Measurements from ENCODE around the gene RPS27L.

DNA sequence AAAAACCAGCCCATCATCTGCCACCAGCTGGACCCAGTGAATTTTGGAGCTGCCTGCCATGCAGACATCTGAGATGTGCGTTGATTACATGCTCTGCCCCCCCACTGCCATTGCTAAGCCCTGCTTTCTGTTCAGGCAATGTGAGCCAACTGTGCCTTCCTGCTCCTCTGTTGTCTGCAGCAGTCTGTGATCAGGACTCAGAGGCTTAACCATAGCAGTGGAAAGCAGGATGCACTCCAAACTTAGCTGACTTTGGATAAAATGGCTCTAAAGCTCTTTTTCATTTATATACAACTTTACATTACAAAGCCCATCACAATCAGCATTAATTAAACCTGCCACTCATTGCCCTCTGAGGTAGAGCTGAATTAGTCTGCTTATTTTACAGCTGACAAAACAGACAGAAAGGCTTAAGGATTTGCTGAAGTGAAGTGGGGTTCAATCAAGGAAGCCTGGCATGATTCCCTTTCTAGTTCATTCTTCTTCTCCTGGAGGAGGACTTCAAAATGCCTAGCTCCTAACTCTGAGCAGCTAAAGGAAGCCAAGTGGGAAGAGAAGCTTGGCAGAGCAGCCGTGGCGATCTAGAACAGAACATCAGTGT is 15.7 kb upstream of the RPS27L start:
- TF ChIP-seq, protein P1, sequence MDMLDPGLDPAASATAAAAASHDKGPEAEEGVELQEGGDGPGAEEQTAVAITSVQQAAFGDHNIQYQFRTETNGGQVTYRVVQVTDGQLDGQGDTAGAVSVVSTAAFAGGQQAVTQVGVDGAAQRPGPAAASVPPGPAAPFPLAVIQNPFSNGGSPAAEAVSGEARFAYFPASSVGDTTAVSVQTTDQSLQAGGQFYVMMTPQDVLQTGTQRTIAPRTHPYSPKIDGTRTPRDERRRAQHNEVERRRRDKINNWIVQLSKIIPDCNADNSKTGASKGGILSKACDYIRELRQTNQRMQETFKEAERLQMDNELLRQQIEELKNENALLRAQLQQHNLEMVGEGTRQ (CRISPR knock-in tag; IDR thresholded peaks at IDR 0.05) = no peak
- TF ChIP-seq, protein P2, sequence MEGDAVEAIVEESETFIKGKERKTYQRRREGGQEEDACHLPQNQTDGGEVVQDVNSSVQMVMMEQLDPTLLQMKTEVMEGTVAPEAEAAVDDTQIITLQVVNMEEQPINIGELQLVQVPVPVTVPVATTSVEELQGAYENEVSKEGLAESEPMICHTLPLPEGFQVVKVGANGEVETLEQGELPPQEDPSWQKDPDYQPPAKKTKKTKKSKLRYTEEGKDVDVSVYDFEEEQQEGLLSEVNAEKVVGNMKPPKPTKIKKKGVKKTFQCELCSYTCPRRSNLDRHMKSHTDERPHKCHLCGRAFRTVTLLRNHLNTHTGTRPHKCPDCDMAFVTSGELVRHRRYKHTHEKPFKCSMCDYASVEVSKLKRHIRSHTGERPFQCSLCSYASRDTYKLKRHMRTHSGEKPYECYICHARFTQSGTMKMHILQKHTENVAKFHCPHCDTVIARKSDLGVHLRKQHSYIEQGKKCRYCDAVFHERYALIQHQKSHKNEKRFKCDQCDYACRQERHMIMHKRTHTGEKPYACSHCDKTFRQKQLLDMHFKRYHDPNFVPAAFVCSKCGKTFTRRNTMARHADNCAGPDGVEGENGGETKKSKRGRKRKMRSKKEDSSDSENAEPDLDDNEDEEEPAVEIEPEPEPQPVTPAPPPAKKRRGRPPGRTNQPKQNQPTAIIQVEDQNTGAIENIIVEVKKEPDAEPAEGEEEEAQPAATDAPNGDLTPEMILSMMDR (IDR thresholded peaks at IDR 0.05) = no peak
- TF ChIP-seq ZNF416 (CRISPR knock-in tag; IDR thresholded peaks at IDR 0.05) = no peak
- TF ChIP-seq, protein P3, sequence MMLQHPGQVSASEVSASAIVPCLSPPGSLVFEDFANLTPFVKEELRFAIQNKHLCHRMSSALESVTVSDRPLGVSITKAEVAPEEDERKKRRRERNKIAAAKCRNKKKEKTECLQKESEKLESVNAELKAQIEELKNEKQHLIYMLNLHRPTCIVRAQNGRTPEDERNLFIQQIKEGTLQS (CRISPR knock-in tag; conservative IDR thresholded peaks at IDR 0.05) = no peak
- no peak for TF ChIP-seq NFYB (CRISPR knock-in tag; conservative IDR thresholded peaks at IDR 0.05; ENCODE audit: low read depth)
- TF ChIP-seq MXD4 (CRISPR knock-in tag; IDR thresholded peaks at IDR 0.05; ENCODE audit: borderline replicate concordance) = no peak
- TF ChIP-seq, protein P4, sequence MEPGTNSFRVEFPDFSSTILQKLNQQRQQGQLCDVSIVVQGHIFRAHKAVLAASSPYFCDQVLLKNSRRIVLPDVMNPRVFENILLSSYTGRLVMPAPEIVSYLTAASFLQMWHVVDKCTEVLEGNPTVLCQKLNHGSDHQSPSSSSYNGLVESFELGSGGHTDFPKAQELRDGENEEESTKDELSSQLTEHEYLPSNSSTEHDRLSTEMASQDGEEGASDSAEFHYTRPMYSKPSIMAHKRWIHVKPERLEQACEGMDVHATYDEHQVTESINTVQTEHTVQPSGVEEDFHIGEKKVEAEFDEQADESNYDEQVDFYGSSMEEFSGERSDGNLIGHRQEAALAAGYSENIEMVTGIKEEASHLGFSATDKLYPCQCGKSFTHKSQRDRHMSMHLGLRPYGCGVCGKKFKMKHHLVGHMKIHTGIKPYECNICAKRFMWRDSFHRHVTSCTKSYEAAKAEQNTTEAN (CRISPR knock-in tag; IDR thresholded peaks at IDR 0.05) = no peak
- TF ChIP-seq, protein P5, sequence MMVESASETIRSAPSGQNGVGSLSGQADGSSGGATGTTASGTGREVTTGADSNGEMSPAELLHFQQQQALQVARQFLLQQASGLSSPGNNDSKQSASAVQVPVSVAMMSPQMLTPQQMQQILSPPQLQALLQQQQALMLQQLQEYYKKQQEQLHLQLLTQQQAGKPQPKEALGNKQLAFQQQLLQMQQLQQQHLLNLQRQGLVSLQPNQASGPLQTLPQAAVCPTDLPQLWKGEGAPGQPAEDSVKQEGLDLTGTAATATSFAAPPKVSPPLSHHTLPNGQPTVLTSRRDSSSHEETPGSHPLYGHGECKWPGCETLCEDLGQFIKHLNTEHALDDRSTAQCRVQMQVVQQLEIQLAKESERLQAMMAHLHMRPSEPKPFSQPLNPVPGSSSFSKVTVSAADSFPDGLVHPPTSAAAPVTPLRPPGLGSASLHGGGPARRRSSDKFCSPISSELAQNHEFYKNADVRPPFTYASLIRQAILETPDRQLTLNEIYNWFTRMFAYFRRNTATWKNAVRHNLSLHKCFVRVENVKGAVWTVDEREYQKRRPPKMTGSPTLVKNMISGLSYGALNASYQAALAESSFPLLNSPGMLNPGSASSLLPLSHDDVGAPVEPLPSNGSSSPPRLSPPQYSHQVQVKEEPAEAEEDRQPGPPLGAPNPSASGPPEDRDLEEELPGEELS (CRISPR knock-in tag; IDR thresholded peaks at IDR 0.05) = no peak
- no peak for TF ChIP-seq SMAD4 (CRISPR knock-in tag; IDR thresholded peaks at IDR 0.05)
- no peak for TF ChIP-seq RELA (CRISPR knock-in tag; IDR thresholded peaks at IDR 0.05; ENCODE audit: borderline replicate concordance)
